Lower leg skin (tissue), 3 donors: ENCODE results near the gene MAT1A.

Experiments used
- CTCF ChIP-seq, 3 donors: fragments of 450-650 bp; IDR thresholded peaks; one replicate each; pipeline ENCODE4 v1.5.1; 2016; ENCODE audit warnings: antibody characterized with exemption in 3 of 3, mild to moderate bottlenecking in 3 of 3, moderate library complexity in 2 of 3
- POLR2A ChIP-seq, 2 donors: fragments of 450-650 bp; IDR thresholded peaks; one replicate each; pipeline ENCODE4 v1.6.1; 2016 to 2017; ENCODE audit warnings: antibody characterized with exemption in 2 of 2, mild to moderate bottlenecking in 1 of 2, moderate library complexity in 1 of 2

- TF ChIP-seq POLR2A (IDR thresholded peaks at IDR 0.05) (no peak), CTCF (IDR thresholded peaks at IDR 0.05) (no peak)
Observed at GRCh38 chr10:80259405-80259871, 30.0 kb downstream of the MAT1A start.
